Measurements from ENCODE around the gene SPINT2. TPM values are rescaled to one million over a fixed set of nuclear protein-coding genes. Genes with fewer than 3 reads are reported as not detected.

SPINT2 gene
- polyA plus RNA-seq, 2 of the 4 experiments (the other 2 are of a cell fraction): 291 to 343 TPM

GRCh38 chr19:38315657-38316476 is 51.5 kb downstream of the SPINT2 start, which contains the start of gene YIF1B (continued):
- TF ChIP-seq REST (IDR thresholded peaks at IDR 0.05) (no peak), HEYL (CRISPR knock-in tag; IDR thresholded peaks at IDR 0.05) (no peak), RAD21 (conservative IDR thresholded peaks at IDR 0.05 in 1 of 2, IDR thresholded peaks at IDR 0.05 in 1 of 2) (no peak; a peak in 2 of 5 replicates), CHD2 (IDR thresholded peaks at IDR 0.05; ENCODE audit: low read length, partially characterized antibody) (no peak), CEBPB (IDR thresholded peaks at IDR 0.05) (peak in 1 of 2 experiments; percentile 79; a peak in 2 of 4 replicates), MAZ (IDR thresholded peaks at IDR 0.05; ENCODE audit: borderline replicate concordance, low read depth, low read length) (0 out of 2 replicates have a peak, but pooled peaks have one; percentile 21), RCOR1 (IDR thresholded peaks at IDR 0.05; ENCODE audit: low read depth, low read length) (0 out of 2 replicates have a peak, but pooled peaks have one; percentile 33), ZC3H11A (IDR thresholded peaks at IDR 0.05) (no peak), CHD4 (IDR thresholded peaks at IDR 0.05; ENCODE audit: borderline replicate concordance) (peak; percentile 58; the same call in 1 of the 2 replicates), RNF2 (IDR thresholded peaks at IDR 0.05; ENCODE audit: borderline replicate concordance, low read depth) (no peak), BCL3 (IDR thresholded peaks at IDR 0.05) (no peak; the same call in 2 of the 3 replicates), PHF8 (IDR thresholded peaks at IDR 0.05; ENCODE audit: borderline replicate concordance, low read depth) (peak; percentile 54), TFCP2L1 (CRISPR knock-in tag; IDR thresholded peaks at IDR 0.05) (no peak), HOXA7 (CRISPR knock-in tag; IDR thresholded peaks at IDR 0.05) (no peak), POLR2A (IDR thresholded peaks at IDR 0.05; ENCODE audit: low read length) (peak; percentile 63), EHF (CRISPR knock-in tag; IDR thresholded peaks at IDR 0.05) (no peak)

DNA sequence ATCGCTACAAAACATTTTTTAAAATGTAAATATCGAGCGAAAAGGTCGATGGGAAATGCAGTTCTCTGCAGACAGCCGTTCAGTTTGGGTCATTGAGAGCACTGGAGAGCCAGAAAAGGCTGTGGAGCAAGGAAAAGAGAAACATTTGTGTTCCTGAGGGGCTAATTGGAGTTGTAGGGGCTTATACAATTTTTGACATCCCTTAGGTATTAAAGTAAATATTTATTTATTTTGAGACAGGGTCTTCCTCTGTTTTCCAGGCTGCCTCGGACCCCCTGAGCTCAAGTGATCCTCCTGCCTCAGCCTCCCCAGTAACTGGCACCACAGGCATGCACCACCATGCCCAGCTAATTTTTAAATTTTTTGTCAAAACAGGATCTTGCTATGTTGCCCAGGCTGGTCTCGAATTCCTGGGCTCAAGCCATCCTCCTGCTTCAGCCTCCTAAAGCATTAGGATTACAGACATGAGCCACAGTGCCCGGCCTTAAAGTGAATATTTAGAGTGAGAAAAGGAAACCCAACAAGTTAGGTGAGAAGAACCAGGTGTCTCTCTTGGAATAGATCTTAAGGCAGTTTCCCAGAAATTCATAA is 52.2 kb downstream of the SPINT2 start:
- TF ChIP-seq NPAS2 (CRISPR knock-in tag; IDR thresholded peaks at IDR 0.05; ENCODE audit: borderline replicate concordance) (no peak), HEYL (CRISPR knock-in tag; IDR thresholded peaks at IDR 0.05) (0 out of 2 replicates have a peak, but pooled peaks have one; percentile 33)
- H3K4me2 ChIP-seq: peak overlapping the region; percentile 77
- peaks cover 10% of the 10 kb centered on the region; the same call in 2 of the 3 replicates for H3K4me1 ChIP-seq
- CTCF ChIA-PET: interaction anchor here (7.1 to 20.5 kb wide), 2 partner anchors 18 to 71 kb away, joined by 67 to 1052 read pairs; partner anchors contain the start of genes CATSPERG and PPP1R14A
- H3K4me3 ChIP-seq: peak overlapping the region; percentile 42
- POLR2A ChIA-PET: no interaction called here
- H3K9me3 ChIP-seq: no peaks in the 10 kb centered on the region
- peak overlapping the region; percentile 76 to 85 for H3K27ac ChIP-seq
- FAIRE-seq (peak; percentile 28), ATAC-seq (peak in 1 of 2 experiments; percentile 1; a peak in 1 of 6 replicates), DNase-seq (ENCODE audit: low read depth in 1 of 2, low spot score in 1 of 2) (no peak)
- WGBS (ENCODE audit: missing lambda C conversion rate): 35% methylated on average over 8 of the region's 8 CpGs
